Ishikawa (cell line): ENCODE data around the gene METTL25.

Experiments
- CEBPB ChIP-seq: IDR thresholded peaks from 2 replicates; pipeline ENCODE4 v1.6.1; 2012
- CREB1 ChIP-seq: IDR thresholded peaks from 2 replicates; pipeline ENCODE4 v1.6.1; 2012; ENCODE audit warnings: low read depth
- EGR1 ChIP-seq: IDR thresholded peaks from 2 replicates; pipeline ENCODE4 v1.6.1; 2012
- EP300 ChIP-seq: IDR thresholded peaks from 2 replicates; pipeline ENCODE4 v1.6.1; 2012; ENCODE audit warnings: borderline replicate concordance
- FOXM1 ChIP-seq: IDR thresholded peaks from 2 replicates; pipeline ENCODE4 v1.6.1; 2012; ENCODE audit warnings: low read depth, borderline replicate concordance
- NFIC ChIP-seq: IDR thresholded peaks from 2 replicates; pipeline ENCODE4 v1.6.1; 2012
- RAD21 ChIP-seq: IDR thresholded peaks from 2 replicates; pipeline ENCODE4 v1.6.1; 2012; ENCODE audit warnings: low read depth
- TAF1 ChIP-seq: IDR thresholded peaks from 2 replicates; pipeline ENCODE4 v1.6.1; 2012; ENCODE audit warnings: low read depth, mild to moderate bottlenecking
- TCF12 ChIP-seq: IDR thresholded peaks from 2 replicates; pipeline ENCODE4 v1.6.1; 2012; ENCODE audit warnings: low read depth
- TEAD4 ChIP-seq: IDR thresholded peaks from 2 replicates; pipeline ENCODE4 v1.6.1; 2012
- YY1 ChIP-seq: IDR thresholded peaks from 2 replicates; pipeline ENCODE4 v1.6.1; 2012; ENCODE audit warnings: low read depth
- ZBTB7A ChIP-seq: IDR thresholded peaks from 2 replicates; pipeline ENCODE4 v1.6.1; 2012; ENCODE audit warnings: low read depth
- TF ChIP-seq, protein P1 (sequence below): IDR thresholded peaks from 2 replicates; pipeline ENCODE4 v1.6.1; 2012; ENCODE audit warnings: low read depth, mild to moderate bottlenecking
- TF ChIP-seq, protein P2 (sequence below): IDR thresholded peaks from 2 replicates; pipeline ENCODE4 v1.6.1; 2012
- TF ChIP-seq, protein P3 (sequence below): IDR thresholded peaks from 2 replicates; pipeline ENCODE4 v1.6.1; 2012

METTL25 gene

DNA sequence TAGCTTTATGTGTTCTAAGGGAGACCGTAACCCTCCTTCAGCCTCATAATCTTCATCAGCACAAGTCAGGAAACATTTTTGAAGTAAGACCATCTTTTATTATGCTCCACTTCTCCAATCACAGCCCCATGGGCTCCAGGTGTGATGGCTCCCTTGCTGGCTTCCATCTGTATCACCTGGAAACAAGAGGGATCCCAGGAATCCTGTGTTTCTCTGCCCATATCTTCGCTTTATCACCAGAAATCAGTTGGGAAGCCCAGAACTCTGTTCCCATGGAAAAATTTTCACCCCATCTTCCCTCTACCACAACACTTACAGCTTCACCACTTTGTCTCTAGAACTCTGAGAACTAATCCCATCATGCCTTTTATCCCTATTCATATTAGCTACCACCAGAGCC lies 68.3 kb downstream of the METTL25 start:
- no peak for TF ChIP-seq FOXM1
- no peak for TF ChIP-seq ZBTB7A
- TF ChIP-seq, protein P1, sequence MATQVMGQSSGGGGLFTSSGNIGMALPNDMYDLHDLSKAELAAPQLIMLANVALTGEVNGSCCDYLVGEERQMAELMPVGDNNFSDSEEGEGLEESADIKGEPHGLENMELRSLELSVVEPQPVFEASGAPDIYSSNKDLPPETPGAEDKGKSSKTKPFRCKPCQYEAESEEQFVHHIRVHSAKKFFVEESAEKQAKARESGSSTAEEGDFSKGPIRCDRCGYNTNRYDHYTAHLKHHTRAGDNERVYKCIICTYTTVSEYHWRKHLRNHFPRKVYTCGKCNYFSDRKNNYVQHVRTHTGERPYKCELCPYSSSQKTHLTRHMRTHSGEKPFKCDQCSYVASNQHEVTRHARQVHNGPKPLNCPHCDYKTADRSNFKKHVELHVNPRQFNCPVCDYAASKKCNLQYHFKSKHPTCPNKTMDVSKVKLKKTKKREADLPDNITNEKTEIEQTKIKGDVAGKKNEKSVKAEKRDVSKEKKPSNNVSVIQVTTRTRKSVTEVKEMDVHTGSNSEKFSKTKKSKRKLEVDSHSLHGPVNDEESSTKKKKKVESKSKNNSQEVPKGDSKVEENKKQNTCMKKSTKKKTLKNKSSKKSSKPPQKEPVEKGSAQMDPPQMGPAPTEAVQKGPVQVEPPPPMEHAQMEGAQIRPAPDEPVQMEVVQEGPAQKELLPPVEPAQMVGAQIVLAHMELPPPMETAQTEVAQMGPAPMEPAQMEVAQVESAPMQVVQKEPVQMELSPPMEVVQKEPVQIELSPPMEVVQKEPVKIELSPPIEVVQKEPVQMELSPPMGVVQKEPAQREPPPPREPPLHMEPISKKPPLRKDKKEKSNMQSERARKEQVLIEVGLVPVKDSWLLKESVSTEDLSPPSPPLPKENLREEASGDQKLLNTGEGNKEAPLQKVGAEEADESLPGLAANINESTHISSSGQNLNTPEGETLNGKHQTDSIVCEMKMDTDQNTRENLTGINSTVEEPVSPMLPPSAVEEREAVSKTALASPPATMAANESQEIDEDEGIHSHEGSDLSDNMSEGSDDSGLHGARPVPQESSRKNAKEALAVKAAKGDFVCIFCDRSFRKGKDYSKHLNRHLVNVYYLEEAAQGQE, result no peak
- no peak for TF ChIP-seq RAD21
- TF ChIP-seq, protein P2, sequence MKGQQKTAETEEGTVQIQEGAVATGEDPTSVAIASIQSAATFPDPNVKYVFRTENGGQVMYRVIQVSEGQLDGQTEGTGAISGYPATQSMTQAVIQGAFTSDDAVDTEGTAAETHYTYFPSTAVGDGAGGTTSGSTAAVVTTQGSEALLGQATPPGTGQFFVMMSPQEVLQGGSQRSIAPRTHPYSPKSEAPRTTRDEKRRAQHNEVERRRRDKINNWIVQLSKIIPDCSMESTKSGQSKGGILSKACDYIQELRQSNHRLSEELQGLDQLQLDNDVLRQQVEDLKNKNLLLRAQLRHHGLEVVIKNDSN, result no peak
- no peak for TF ChIP-seq TAF1
- TF ChIP-seq YY1, result no peak
- TF ChIP-seq CEBPB, result no peak
- TF ChIP-seq, protein P3, sequence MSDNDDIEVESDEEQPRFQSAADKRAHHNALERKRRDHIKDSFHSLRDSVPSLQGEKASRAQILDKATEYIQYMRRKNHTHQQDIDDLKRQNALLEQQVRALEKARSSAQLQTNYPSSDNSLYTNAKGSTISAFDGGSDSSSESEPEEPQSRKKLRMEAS, result no peak
- TF ChIP-seq TEAD4, result no peak
- TF ChIP-seq CREB1, result no peak
- TF ChIP-seq NFIC, result no peak
- TF ChIP-seq EP300, result no peak
- no peak for TF ChIP-seq TCF12
- TF ChIP-seq EGR1, result no peak

DNA sequence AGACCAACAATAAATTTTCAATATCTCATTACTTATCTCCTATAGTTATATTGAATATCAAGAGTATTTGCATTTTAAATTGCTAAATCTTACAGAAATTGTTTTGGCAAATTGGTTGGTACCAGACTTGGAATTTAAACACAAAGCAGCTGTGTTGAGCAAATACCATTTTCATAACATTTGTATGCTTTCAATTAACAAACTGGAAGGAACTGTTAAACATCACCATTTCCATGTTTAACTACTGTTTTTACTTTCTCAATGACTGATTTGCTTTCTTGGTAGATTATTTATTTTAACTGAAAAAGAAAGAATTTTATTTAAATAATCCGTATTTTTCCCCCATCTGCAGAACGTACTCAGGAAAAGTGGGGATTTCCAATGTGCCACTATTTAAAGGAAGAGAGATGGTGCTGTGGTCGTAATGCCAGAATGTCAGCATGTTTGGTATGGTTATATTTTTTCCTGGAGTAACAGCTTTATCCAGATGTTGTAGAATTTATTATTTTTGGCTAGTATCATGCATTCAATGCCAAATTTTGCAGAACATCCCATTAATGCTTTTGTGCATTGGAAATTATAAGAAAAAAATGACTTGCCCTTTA lies 72.3 kb downstream of the METTL25 start:
- no peak for TF ChIP-seq EP300
- no peak for TF ChIP-seq TAF1
- no peak for TF ChIP-seq CREB1
- TF ChIP-seq ZBTB7A, result no peak
- no peak for TF ChIP-seq TEAD4
- TF ChIP-seq, protein P1, result no peak
- no peak for TF ChIP-seq CEBPB
- TF ChIP-seq, protein P3, result no peak
- no peak for TF ChIP-seq RAD21
- TF ChIP-seq YY1, result no peak
- TF ChIP-seq, protein P2, result no peak
- TF ChIP-seq FOXM1, result no peak
- TF ChIP-seq TCF12, result no peak
- no peak for TF ChIP-seq EGR1
- TF ChIP-seq NFIC, result no peak

DNA sequence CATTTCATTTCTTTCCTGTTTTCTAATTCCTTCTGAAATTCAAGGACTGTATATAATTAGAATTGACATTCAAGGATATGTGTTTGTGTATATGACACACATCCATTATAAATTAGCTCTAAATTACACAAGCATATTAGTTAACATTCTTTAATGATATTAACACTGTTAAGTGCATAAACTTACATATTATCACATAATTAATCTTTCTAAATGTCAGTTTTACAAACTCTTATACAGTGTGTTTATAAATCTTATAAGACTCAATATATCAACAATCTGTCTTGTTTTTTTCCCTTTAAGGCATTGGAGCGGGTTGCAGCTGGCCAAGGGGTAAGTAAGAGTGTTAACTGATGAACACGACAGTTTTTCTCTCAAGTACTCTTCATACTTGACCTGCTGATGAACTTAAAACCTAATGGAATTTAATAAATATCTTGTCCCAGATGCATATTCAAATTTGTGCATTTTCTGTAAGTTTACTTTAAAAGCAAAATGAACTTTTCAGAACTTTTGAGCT lies 76.1 kb downstream of the METTL25 start:
- TF ChIP-seq ZBTB7A, result no peak
- TF ChIP-seq TAF1, result no peak
- TF ChIP-seq, protein P3, result no peak
- no peak for TF ChIP-seq RAD21
- no peak for TF ChIP-seq NFIC
- TF ChIP-seq EP300, result no peak
- TF ChIP-seq FOXM1, result no peak
- no peak for TF ChIP-seq TEAD4
- no peak for TF ChIP-seq TCF12
- no peak for TF ChIP-seq CEBPB
- no peak for TF ChIP-seq EGR1
- no peak for TF ChIP-seq YY1
- TF ChIP-seq, protein P2, result no peak
- TF ChIP-seq CREB1, result no peak

DNA sequence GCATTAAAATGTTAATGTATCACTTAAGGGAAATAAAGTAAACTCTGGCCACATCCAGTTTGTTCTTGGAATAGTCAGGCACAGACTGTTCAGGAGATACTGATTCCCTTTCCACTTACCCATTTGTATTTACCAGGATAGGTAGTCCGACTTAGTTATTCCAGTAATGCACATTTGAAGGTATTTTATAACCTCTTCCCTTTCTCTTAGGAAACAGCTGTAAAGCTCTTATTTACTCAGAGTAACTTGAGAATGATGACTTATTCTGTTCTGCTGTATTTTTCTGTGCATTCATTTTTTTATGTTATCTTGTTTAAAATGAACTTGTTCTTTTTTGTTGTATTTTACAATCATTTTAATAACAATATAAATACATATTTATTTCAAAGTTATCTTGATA lies 78.0 kb downstream of the METTL25 start:
- no peak for TF ChIP-seq EP300
- TF ChIP-seq CEBPB, result no peak
- TF ChIP-seq TCF12, result no peak
- TF ChIP-seq FOXM1, result no peak
- TF ChIP-seq, protein P2, result no peak
- TF ChIP-seq, protein P1, result no peak
- no peak for TF ChIP-seq TAF1
- TF ChIP-seq, protein P3, result no peak
- no peak for TF ChIP-seq NFIC
- TF ChIP-seq CREB1, result no peak
- no peak for TF ChIP-seq EGR1
- TF ChIP-seq YY1, result no peak
- no peak for TF ChIP-seq TEAD4
- no peak for TF ChIP-seq ZBTB7A
- no peak for TF ChIP-seq RAD21
